Right lobe of liver (tissue), 4 donors: Measurements from ENCODE around the gene S100A8.

ENCODE experiments used
- CTCF ChIP-seq, 4 donors: fragments of 200-600 bp in 3 of 4; fragments of 450-650 bp in 1 of 4; IDR thresholded peaks; one replicate each; pipeline versions ENCODE4 v1.5.1 to v1.8.0; 2016 to 2022; ENCODE audit warnings: antibody characterized with exemption in 4 of 4, mild to moderate bottlenecking in 2 of 4
- POLR2A ChIP-seq: fragments of 450-650 bp; IDR thresholded peaks from one replicate; pipeline ENCODE4 v1.6.1; 2017; ENCODE audit warnings: antibody characterized with exemption, mild to moderate bottlenecking
- donor health status: DM: no; HTN: no; CAD: no.
- donor health status: DM: no; HTN: no; CAD: no.
- donor health status: DM: no; HTN: yes; CAD: no.

GRCh38 chr1:153360592-153361479 is 30.0 kb downstream of the S100A8 start:
- TF ChIP-seq CTCF (IDR thresholded peaks at IDR 0.05), result no peak
- TF ChIP-seq POLR2A, result no peak
